Activated CD8-positive, alpha-beta memory T cell treated with anti-CD3 and anti-CD28 coated beads, Interleukin-2, amount 50 U/mL, for 4 hours (primary cell): ENCODE data around the gene SF3B2.
"Not testable (repeated sequence)": the region's sequence is repeated elsewhere in the genome, so short reads cannot be mapped to it uniquely, and the experiment has no call there.

Source experiments
- DNase-seq: peaks from one replicate; pipeline ENCODE4 v3.0.0-alpha.2; 2020

SF3B2 gene

GRCh38 chr11:66051766-66052663, at the start of gene SF3B2:
Gene SF3B2, plus strand, starts transcription at chr11:66052364. Its CDS starts 21 bp downstream, at chr11:66052385.
- peak; percentile 93 for DNase-seq

- DNase-seq: peak; percentile 76
Observed at GRCh38 chr11:66002648-66003225, 49.4 kb upstream of the SF3B2 start.

- no peak for DNase-seq
Observed at GRCh38 chr11:66003291-66003690, 48.9 kb upstream of the SF3B2 start.

GRCh38 chr11:66004186-66004585, 48.0 kb upstream of the SF3B2 start:
- no peak for DNase-seq

GRCh38 chr11:66006134-66006890, 45.9 kb upstream of the SF3B2 start:
- DNase-seq: no peak

GRCh38 chr11:66006891-66007176, 45.3 kb upstream of the SF3B2 start:
- no peak for DNase-seq

GRCh38 chr11:66007201-66007634, 44.9 kb upstream of the SF3B2 start:
- no peak for DNase-seq

- DNase-seq: no peak
Observed at GRCh38 chr11:66008095-66008467, 44.1 kb upstream of the SF3B2 start.

- no peak for DNase-seq
Observed at GRCh38 chr11:66008468-66009101, 43.6 kb upstream of the SF3B2 start.

GRCh38 chr11:66010036-66010435, 42.1 kb upstream of the SF3B2 start:
- not testable (repeated sequence) for DNase-seq

- no peak for DNase-seq
Observed at GRCh38 chr11:66011239-66011784, 40.9 kb upstream of the SF3B2 start.

- no peak for DNase-seq
Observed at GRCh38 chr11:66011785-66012303, 40.3 kb upstream of the SF3B2 start, which contains the start of gene CST6. Gene CST6, plus strand, starts transcription at chr11:66012008. Its CDS starts 37 bp downstream, at chr11:66012045.

- DNase-seq: no peak
Observed at GRCh38 chr11:66012371-66012945, 39.7 kb upstream of the SF3B2 start.

GRCh38 chr11:66012946-66013761, 39.0 kb upstream of the SF3B2 start:
- DNase-seq: no peak

GRCh38 chr11:66013762-66014100, 38.4 kb upstream of the SF3B2 start:
- no peak for DNase-seq

GRCh38 chr11:66014804-66015453, 37.2 kb upstream of the SF3B2 start:
- no peak for DNase-seq

GRCh38 chr11:66015454-66015881, 36.7 kb upstream of the SF3B2 start:
- no peak for DNase-seq

GRCh38 chr11:66015936-66016792, 36.0 kb upstream of the SF3B2 start:
- no peak for DNase-seq

GRCh38 chr11:66016793-66017177, 35.4 kb upstream of the SF3B2 start:
- DNase-seq: no peak

GRCh38 chr11:66017321-66017720, 34.8 kb upstream of the SF3B2 start:
- peak; percentile 40 for DNase-seq
